Gastrocnemius medialis (tissue), 4 donors: ENCODE data around the gene LPCAT1.

Experiments used
- CTCF ChIP-seq, 5 experiments: fragments of 450-650 bp in 3 of 5; fragments of 200-600 bp in 2 of 5; sonication (generic) in 2 of 5; IDR thresholded peaks in 4 of 5; conservative IDR thresholded peaks in 1 of 5; 1 replicate in 4 of 5; 2 replicates in 1 of 5; pipeline ENCODE4 v1.5.1; 2016 to 2019; ENCODE audit warnings: antibody characterized with exemption in 5 of 5, mild to moderate bottlenecking in 3 of 5, moderate library complexity in 3 of 5
- POLR2A ChIP-seq, 2 donors: fragments of 450-650 bp; IDR thresholded peaks; one replicate each; pipeline ENCODE4 v1.6.1; 2017; ENCODE audit warnings: antibody characterized with exemption in 2 of 2, mild to moderate bottlenecking in 2 of 2, moderate library complexity in 2 of 2

DNA sequence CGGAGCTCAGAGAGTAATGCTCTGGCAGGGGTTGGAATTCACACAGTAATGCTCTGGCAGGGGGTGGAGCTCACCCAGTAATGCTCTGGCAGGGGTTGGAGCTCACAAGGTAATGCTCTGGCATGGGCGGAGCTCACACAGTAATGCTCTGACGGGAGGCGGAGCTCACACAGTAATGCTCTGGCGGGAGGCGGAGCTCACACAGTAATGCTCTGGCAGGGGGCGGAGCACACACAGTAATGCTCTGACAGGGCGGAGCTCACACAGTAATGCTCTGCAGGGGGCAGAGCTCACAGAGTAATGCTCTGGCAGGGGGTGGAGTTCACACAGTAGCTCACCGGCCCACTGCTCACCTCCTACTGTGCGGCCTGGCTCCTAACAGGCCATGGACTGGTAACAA lies 47.2 kb upstream of the LPCAT1 start:
- no peak for TF ChIP-seq CTCF (IDR thresholded peaks at IDR 0.05 in 4 of 5, conservative IDR thresholded peaks at IDR 0.05 in 1 of 5)
- no peak for TF ChIP-seq POLR2A (IDR thresholded peaks at IDR 0.05)
